Kidney (tissue), 14 donors: ENCODE data around the gene RIMS1. TPM values are rescaled to one million over a fixed set of nuclear protein-coding genes. Genes with fewer than 3 reads are reported as not detected.
A peak's percentile ranks its signal among the peaks of the same experiment; 100 is the strongest.

ENCODE experiments used
- DNase-seq, 5 donors: peaks; one replicate each; pipeline ENCODE4 v3.0.0-alpha.2; 2013 to 2020
- FAIRE-seq: peaks from 2 replicates; lab custom pipeline; 2012; peaks lifted over from hg19 to GRCh38; lab: Jason Lieb, UNC
- H3K27ac ChIP-seq, 2 donors: one replicate each; pipeline ENCODE4 v1.7.0; 2013; ENCODE audit warnings: low read depth in 2 of 2, low read length in 2 of 2, inconsistent platforms in 1 of 2
- H3K27me3 ChIP-seq: one replicate; pipeline ENCODE4 v1.7.1; 2013; ENCODE audit warnings: low read length, inconsistent platforms; ENCODE audit not compliant: control insufficient read depth, insufficient read depth
- H3K36me3 ChIP-seq, 3 donors: one replicate each; pipeline versions ENCODE4 v1.7.0 to v1.7.1; 2013; ENCODE audit warnings: low read length in 3 of 3, control low read depth in 1 of 3, inconsistent platforms in 1 of 3; ENCODE audit not compliant: insufficient read depth in 3 of 3, control insufficient read depth in 2 of 3
- H3K4me1 ChIP-seq, 3 donors: one replicate each; pipeline versions ENCODE4 v1.7.0 to v1.7.1; 2013; ENCODE audit warnings: low read length in 3 of 3, inconsistent platforms in 1 of 3, low read depth in 1 of 3; ENCODE audit not compliant: control insufficient read depth in 2 of 3, insufficient read depth in 2 of 3
- H3K4me3 ChIP-seq, 3 donors: one replicate each; pipeline versions ENCODE4 v1.7.0 to v1.8.1; 2013; ENCODE audit warnings: low read length in 3 of 3, control low read depth in 1 of 3, inconsistent platforms in 1 of 3
- H3K9ac ChIP-seq, 3 donors: one replicate each; pipeline versions ENCODE4 v1.7.0 to v1.7.1; 2013; ENCODE audit warnings: low read length in 3 of 3, control low read depth in 1 of 3, inconsistent platforms in 1 of 3
- H3K9me3 ChIP-seq, 3 donors: one replicate each; pipeline versions ENCODE4 v1.7.0 to v1.7.1; 2013; ENCODE audit warnings: low read length in 3 of 3, control low read depth in 1 of 3, inconsistent platforms in 1 of 3; ENCODE audit not compliant: control insufficient read depth in 2 of 3, insufficient read depth in 1 of 3
- intact Hi-C: fragments of 100-400 bp; cut with DNase I; formaldehyde crosslinking; loops from one replicate; pipeline ENCODE4 v1.11.1; 2022
- polyA plus RNA-seq: library from polyadenylated mRNA; stranded (reverse); fragments of 350-450 nt; fragmentation: Illumina TruSeq; extraction: RNeasy Lipid Tissue Mini Kit (QIAGEN cat#74804); gene quantifications from one replicate; pipeline ENCODE4 v1.2.3, GENCODE V29; 2014; ENCODE audit warnings: low read depth, low replicate concordance; ENCODE audit not compliant: insufficient read depth
- total RNA-seq: library from RNA; stranded (reverse); fragmentation: NEBNext Ultra II Directional; extraction: Animal tissue kit (Norgen Biotek cat#: 25700); gene quantifications from one replicate; pipeline ENCODE4 v1.2.1, GENCODE V29; 2021
- TF ChIP-seq, protein P1 (sequence below): IDR thresholded peaks from 3 replicates; pipeline ENCODE4 v1.5.1; 2012; ENCODE audit warnings: mild to moderate bottlenecking, moderate library complexity, borderline replicate concordance; ENCODE audit not compliant: insufficient read depth; ENCODE audit errors: extremely low read depth
- donor health status: control.
- donor health status: control.
- donor health status: control.
- donor health status: control.
- donor health status: control.
- donor health status: DM: yes; HTN: yes; CAD: no.
- donor health status: Normal renal cell carcinoma (clear cell type).

RIMS1 gene
- total and polyA plus RNA-seq, 2 donors from 2014 or later: 4.5 TPM; not detected in 1

DNA sequence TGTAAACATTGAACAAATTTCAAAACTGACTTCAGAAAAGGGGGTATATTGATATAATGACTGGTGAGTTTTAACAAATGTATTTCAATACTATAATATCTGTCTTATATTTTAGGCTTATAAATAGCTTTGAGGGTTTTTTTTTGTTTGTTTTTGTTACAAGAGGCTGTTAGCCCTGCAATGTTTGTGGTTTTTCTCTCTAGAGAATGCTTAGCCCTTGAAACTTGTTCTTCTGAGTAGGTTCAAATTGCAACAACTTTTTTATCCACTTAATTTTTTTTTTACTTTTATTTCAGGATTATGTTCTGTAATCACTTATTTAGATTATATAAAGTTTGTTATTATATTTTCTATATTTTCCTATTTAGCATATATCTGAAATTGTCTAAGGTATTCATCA is 333.2 kb downstream of the RIMS1 start:
- Histone ChIP-seq H3K36me3 (no peaks in the 10 kb centered on the region), H3K27ac (no peak overlapping the region), H3K9me3 (no peaks in the 10 kb centered on the region), H3K4me1 (no peaks in the 10 kb centered on the region), H3K9ac (no peak overlapping the region), H3K4me3 (no peak overlapping the region), H3K27me3 (no peaks in the 10 kb centered on the region)
- no peak for DNase-seq
- no peak for FAIRE-seq
- TF ChIP-seq, protein P1, sequence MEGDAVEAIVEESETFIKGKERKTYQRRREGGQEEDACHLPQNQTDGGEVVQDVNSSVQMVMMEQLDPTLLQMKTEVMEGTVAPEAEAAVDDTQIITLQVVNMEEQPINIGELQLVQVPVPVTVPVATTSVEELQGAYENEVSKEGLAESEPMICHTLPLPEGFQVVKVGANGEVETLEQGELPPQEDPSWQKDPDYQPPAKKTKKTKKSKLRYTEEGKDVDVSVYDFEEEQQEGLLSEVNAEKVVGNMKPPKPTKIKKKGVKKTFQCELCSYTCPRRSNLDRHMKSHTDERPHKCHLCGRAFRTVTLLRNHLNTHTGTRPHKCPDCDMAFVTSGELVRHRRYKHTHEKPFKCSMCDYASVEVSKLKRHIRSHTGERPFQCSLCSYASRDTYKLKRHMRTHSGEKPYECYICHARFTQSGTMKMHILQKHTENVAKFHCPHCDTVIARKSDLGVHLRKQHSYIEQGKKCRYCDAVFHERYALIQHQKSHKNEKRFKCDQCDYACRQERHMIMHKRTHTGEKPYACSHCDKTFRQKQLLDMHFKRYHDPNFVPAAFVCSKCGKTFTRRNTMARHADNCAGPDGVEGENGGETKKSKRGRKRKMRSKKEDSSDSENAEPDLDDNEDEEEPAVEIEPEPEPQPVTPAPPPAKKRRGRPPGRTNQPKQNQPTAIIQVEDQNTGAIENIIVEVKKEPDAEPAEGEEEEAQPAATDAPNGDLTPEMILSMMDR: no peak
- intact Hi-C loops: no loop called here

DNA sequence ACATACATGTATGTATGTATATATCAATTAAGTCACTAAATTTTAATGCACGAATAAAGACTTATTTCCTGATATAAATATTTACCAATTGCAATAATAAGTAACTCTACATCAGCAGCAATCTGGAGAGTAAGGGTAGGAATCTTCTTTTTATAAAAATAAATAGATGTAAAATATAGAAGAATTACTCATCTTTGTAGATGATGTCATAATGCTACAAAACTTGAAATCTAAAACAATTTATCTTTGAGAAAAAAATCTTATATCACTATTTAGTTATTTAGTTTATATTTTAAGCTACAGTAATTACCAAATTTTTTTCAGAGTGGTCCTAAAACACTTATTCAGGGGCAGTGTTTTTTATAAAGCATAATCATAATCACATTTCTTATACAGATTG is 351.7 kb downstream of the RIMS1 start:
- intact Hi-C loops: no loop called here
- Histone ChIP-seq H3K9ac (no peak overlapping the region), H3K27ac (no peak overlapping the region), H3K4me3 (no peak overlapping the region), H3K27me3 (no peaks in the 10 kb centered on the region), H3K4me1 (no peaks in the 10 kb centered on the region), H3K36me3 (no peaks in the 10 kb centered on the region), H3K9me3 (no peaks in the 10 kb centered on the region)
- DNase-seq (no peak), FAIRE-seq (peak; percentile 63)
- TF ChIP-seq, protein P1: no peak

DNA sequence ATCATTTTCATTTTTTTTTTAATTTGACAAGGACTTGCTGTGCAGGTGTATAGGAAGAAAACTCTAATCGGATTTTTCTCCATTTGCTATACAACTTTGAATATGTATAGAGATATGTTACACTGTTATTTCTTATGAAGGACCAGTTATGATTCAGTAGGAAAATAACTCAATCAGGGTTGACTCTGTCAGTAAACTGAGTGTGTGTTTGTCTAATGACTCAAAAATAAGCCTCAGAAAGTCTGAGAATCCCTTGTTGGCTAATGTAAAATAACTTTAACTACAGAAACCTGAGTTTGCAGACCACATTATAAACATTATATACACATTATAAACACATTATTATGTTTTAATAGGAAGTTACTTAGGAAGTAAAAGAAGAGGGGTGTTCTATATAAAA is 352.6 kb downstream of the RIMS1 start:
- no peaks in the 10 kb centered on the region for H3K4me1 ChIP-seq
- intact Hi-C loops: no loop called here
- DNase-seq: no peak
- H3K27ac ChIP-seq: no peak overlapping the region
- H3K4me3 ChIP-seq: no peak overlapping the region
- FAIRE-seq: no peak
- no peak overlapping the region for H3K9ac ChIP-seq
- H3K9me3 ChIP-seq: no peaks in the 10 kb centered on the region
- TF ChIP-seq, protein P1: no peak
- no peaks in the 10 kb centered on the region for H3K27me3 ChIP-seq
- H3K36me3 ChIP-seq: no peaks in the 10 kb centered on the region

DNA sequence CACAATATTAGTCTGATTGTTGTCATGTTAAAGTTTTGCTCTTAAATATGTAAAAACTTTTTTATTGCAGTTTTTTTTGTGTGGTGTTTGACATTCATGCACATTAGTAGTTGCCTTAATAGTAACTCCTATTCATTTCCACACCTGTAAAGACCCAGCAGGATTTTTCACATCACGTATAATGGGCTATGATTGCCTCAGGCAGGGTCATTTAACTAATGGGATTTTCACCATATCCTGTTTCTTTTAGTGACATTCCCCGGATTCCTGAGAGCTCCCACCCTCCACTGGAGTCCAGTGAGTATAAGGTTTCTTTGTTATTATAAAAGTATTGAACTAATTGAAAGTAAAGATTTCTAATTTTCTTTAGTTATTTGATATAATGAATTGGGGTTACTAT is 359.2 kb downstream of the RIMS1 start:
- H3K27me3 ChIP-seq: no peaks in the 10 kb centered on the region
- no peak for FAIRE-seq
- H3K36me3 ChIP-seq: no peaks in the 10 kb centered on the region
- H3K9ac ChIP-seq: no peak overlapping the region
- TF ChIP-seq, protein P1: no peak
- no peaks in the 10 kb centered on the region for H3K4me1 ChIP-seq
- peak in 3 of 5 donors; percentile 48 to 76 (median 71) for DNase-seq
- H3K9me3 ChIP-seq: no peaks in the 10 kb centered on the region
- no peak overlapping the region for H3K27ac ChIP-seq
- no peak overlapping the region for H3K4me3 ChIP-seq
- intact Hi-C loops: no loop called here
